ENCODE data around the gene OR52I1. TPM values are rescaled to one million over a fixed set of nuclear protein-coding genes. Genes with fewer than 3 reads are reported as not detected.

OR52I1 gene
- total RNA-seq, 1 experiment from 2014 or later: not detected

DNA sequence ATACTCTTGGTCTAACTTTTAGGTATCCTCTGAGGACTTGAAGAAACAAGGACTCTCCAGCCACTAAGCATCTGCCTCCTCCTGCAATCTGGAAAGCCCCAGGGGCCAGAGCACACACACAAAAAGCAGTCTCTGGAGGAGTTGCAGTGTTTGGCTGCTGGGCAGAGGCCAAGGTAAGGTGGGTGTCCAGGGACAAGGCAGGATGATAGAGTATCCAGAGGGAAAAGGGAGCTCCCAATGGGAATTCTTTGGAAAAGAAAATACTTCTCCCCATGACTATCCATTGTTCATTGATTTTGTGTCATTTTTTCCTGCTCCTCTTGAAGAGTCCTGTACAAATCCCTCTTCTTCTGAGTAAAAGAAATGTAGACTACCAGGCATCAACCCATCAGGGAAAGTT is 12.4 kb upstream of the OR52I1 start, which contains the start of gene OR52I2:
TSS of gene OR52I2 (plus strand) at position 301 of the 400 bp plus-strand sequence.
- Histone ChIP-seq H3K36me3 (no peaks in the 10 kb centered on the region), H3K4me3 (no peak within 1 kb of the TSS), H3K27ac (no peak within 1 kb of the TSS), H3K27me3 (replicated peaks) (peaks cover 52% of the 10 kb centered on the region), H3K9me3 (replicated peaks) (no peaks in the 10 kb centered on the region), H3K4me1 (replicated peaks) (no peaks in the 10 kb centered on the region)
- DNase-seq (ENCODE audit: low read depth in 1 of 2, low spot score in 2 of 2): no peak

DNA sequence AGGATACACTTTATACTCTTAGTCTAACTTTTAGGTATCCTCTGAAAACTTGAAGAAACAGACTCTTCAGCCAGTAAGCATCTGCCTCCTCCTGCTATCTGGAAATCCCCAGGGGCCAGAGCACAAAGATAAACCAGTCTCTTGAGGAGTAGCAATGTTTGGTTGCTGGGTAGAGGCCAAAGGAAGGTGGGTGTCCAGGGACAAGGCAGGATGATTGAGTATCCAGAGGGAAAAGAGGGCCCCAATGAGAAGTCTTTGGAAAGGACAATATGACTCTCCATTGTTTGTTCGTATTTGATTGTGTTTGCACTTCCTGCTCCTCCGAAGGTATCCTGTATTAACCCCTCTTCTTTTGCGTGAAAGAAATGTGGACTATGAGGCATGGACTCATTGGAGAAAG is 4.8 kb upstream of the OR52I1 start:
- Histone ChIP-seq H3K9me3 (replicated peaks) (no peaks in the 10 kb centered on the region), H3K27me3 (replicated peaks) (peaks cover 27% of the 10 kb centered on the region), H3K36me3 (no peaks in the 10 kb centered on the region), H3K4me1 (replicated peaks) (no peaks in the 10 kb centered on the region), H3K4me3 (no peak overlapping the region), H3K27ac (no peak overlapping the region)
- DNase-seq (ENCODE audit: low read depth in 1 of 2, low spot score in 2 of 2): no peak

DNA sequence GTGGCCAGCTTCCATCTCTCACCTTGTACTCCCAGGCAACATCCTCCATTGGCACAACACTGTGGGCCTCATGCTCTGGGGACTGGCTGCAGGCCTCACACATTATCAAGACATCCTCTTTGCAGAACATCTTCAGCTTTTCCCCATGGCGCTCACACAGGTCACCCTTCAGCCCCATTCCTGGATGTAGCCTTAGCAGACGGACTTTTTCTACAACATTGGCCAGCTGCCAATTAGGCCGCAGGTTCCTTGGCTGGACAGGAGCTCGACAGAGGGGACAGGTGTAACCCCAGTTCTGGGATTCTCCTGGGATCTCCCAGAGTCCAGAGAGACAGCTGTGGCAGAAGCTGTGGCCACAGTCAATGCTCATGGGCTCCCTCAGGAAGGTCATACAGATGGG is 11.2 kb downstream of the OR52I1 start:
- Histone ChIP-seq H3K27me3 (replicated peaks) (no peaks in the 10 kb centered on the region), H3K27ac (no peak overlapping the region), H3K4me1 (replicated peaks) (peaks cover 10% of the 10 kb centered on the region), H3K36me3 (peaks cover 48% of the 10 kb centered on the region), H3K4me3 (no peak overlapping the region), H3K9me3 (replicated peaks) (no peaks in the 10 kb centered on the region)
- no peak for DNase-seq (ENCODE audit: low read depth in 1 of 2, low spot score in 2 of 2)

DNA sequence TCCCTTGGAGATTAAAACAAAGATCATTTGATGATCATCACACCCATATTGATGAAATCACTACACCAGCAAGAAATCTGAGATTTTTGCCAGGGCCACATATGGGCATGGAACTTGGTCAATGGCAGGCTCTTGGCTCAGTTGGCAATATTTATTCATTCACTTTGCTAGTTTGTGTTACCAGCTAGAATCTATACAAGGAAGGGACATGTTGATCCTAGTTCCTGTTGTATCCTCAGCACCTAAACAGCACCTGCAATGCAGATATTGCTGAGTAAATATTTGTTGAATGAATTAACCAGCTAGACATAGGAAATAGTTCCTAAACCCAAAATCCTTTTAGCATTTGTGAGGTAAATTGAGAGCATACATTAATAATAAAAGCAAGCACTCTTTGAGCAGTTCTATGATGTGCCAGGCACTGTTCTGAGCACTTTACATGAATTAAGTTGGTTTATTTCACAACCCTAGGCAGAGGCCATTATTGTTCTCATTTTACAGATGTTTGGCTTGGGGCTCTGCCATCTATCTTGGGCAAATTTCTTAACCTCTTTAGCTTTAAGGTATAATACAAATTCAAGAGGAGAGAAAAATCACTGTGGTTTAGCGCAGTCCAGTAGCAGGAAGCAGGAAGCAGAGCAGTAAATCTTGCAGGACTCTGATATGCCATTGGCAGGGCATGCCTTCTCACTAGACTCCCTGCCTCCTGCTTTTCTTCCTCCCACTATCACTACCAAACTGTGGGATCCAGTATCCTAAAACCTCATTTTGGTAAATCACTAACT is 12.6 kb downstream of the OR52I1 start:
- no peak overlapping the region for H3K4me3 ChIP-seq
- no peak for DNase-seq (ENCODE audit: low read depth in 1 of 2, low spot score in 2 of 2)

DNA sequence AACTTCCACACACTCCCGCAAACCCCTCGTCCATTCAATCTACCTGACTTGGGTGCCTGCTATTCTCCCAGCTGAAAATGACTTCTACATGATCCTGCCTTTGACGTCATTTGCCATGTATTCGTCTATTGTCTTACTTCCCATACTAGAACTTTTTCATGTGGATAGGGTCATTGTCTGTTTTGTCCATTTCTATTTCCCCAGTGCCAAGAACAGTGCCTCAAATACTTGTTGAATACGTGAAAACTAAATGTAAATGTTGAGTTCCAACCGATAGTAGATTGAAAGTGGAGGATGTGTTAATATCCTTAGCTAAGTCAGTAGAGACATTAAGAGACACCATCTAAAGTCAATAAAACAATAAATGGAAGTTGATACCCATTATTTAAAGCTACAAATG is 13.3 kb downstream of the OR52I1 start:
- H3K36me3 ChIP-seq: peaks cover 28% of the 10 kb centered on the region
- no peaks in the 10 kb centered on the region for H3K9me3 ChIP-seq (replicated peaks)
- H3K4me3 ChIP-seq: peak overlapping the region; percentile 54
- no peaks in the 10 kb centered on the region for H3K27me3 ChIP-seq (replicated peaks)
- H3K27ac ChIP-seq: peak overlapping the region; percentile 66; the same call in 1 of the 2 replicates
- H3K4me1 ChIP-seq (replicated peaks): peaks cover 10% of the 10 kb centered on the region
- DNase-seq (ENCODE audit: low read depth in 1 of 2, low spot score in 2 of 2): peak in 1 of 2 experiments; percentile 31

More for the DNA sequence above, 12.6 kb downstream of the OR52I1 start:
- H3K27me3 ChIP-seq (replicated peaks): no peaks in the 10 kb centered on the region
- H3K9me3 ChIP-seq (replicated peaks): no peaks in the 10 kb centered on the region
- no peak overlapping the region for H3K27ac ChIP-seq
- peaks cover 34% of the 10 kb centered on the region for H3K36me3 ChIP-seq
- H3K4me1 ChIP-seq (replicated peaks): peaks cover 10% of the 10 kb centered on the region

DNA sequence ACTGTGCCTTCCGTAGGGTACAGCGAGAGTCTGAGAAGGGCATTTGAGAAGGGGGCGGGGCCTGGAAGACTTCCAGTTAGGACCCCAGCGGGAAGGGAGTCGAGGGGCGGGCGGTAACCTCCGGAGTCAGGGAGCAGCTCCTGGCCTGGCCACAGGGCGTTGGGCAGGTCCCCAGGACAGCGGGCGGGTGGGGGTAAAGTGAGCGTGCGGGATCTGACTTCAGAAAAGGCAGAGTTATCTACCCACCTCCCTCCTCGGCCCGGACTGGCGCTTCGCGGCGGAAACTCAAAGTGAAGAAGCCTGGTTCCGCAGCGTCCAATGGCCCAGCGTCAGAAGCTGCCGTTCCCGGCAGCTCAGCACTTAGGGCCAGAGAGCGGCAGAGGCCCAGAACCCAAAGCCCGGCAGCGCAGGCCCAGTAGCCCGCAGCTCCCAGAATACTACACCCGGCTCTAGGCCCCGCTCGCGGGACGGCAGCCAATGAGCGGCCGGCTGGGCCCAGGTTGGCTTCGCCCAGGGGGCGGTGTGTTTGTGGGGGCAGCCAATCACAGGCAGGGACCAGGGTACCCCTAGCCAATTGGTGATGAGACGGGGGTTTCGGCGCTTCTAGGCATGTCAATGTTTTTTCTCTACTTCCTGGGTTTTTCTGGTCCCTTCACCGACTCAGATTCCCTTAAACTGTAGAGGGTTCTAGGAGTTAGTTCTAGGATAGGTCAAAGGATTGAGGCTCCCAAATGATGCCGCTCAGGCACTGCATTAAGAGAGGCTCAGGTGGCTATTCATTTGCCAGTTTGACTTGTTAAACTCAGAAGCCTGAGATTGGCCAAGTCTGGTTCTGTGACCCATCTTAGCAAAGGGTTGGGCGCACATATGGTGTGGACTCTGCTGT is 14.2 kb downstream of the OR52I1 start, which contains the start of gene TRIM68:
TSS of gene TRIM68 (minus strand) at position 451 of the 886 bp plus-strand sequence. CDS start 2,727 bp downstream, outside the sequence.
- H3K9me3 ChIP-seq (replicated peaks): no peaks in the 10 kb centered on the region
- H3K27ac ChIP-seq: peak within 1 kb of the TSS; percentile 66
- peaks cover 20% of the 10 kb centered on the region; the same call in 1 of the 2 replicates for H3K36me3 ChIP-seq
- peak; percentile 96 to 99 for DNase-seq (ENCODE audit: low read depth in 1 of 2, low spot score in 2 of 2)
- peaks cover 10% of the 10 kb centered on the region for H3K4me1 ChIP-seq (replicated peaks)
- H3K27me3 ChIP-seq (replicated peaks): no peaks in the 10 kb centered on the region
- H3K4me3 ChIP-seq: peak within 1 kb of the TSS; percentile 54

DNA sequence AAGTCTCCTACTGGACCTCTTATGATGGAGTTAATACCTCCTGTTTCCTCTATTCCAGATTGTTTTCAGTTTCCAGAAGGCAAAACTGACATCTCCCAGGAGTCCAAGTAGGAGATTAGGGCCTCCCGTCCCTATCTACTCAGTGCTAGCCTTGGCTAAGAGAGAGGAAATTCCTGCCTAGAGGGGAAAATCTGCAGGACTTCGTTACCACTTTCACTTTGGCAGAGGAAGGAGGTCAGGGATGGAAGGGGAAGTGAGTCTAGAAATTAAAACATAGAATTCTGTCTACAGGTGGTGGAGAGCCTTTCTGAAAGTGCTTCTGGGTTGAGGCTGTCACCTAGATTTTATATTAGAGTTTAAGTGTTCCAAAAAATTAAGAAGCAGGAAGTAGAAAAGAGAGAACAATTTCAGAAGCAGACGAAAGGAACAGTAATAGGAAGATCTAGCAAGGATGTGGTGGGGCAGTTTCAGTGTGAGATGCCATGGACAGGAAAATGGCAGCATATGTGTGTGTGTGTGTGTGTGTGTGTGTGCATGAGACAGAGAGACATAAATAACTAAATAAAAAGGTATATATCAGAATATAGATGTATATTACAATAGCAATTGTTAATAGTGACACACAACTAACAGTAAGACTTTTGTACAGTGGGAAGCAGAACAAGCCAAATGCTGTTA is 16.6 kb downstream of the OR52I1 start:
- no peak for DNase-seq (ENCODE audit: low read depth in 1 of 2, low spot score in 2 of 2)
- no peaks in the 10 kb centered on the region for H3K9me3 ChIP-seq (replicated peaks)
- H3K27me3 ChIP-seq (replicated peaks): no peaks in the 10 kb centered on the region; the same call in 1 of the 2 replicates
- no peak overlapping the region for H3K4me3 ChIP-seq
- no peaks in the 10 kb centered on the region for H3K36me3 ChIP-seq
- peaks cover 10% of the 10 kb centered on the region for H3K4me1 ChIP-seq (replicated peaks)
- H3K27ac ChIP-seq: no peak overlapping the region

DNA sequence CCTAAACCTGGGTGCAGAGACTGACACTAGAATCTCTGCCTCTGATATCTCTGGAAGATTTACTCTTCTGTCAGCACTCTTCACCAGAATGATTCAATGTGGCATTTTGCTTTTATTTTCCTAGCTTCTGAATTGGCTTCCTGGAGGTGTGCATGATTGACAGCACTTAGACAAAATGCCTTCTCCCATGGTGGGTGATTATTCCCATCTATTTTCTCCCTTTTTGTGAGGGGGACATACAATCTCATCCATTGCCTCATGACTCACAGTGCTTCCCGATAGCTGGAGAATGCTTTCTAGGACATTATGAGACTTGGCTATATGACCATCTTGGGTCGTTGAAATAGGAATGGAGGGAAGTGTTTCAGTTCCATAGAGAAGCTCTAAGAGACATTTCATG is 18.1 kb downstream of the OR52I1 start:
- Histone ChIP-seq H3K4me1 (replicated peaks) (peaks cover 8% of the 10 kb centered on the region), H3K27me3 (replicated peaks) (no peaks in the 10 kb centered on the region; the same call in 1 of the 2 replicates), H3K9me3 (replicated peaks) (no peaks in the 10 kb centered on the region), H3K4me3 (no peak overlapping the region), H3K36me3 (no peaks in the 10 kb centered on the region), H3K27ac (no peak overlapping the region)
- no peak for DNase-seq (ENCODE audit: low read depth in 1 of 2, low spot score in 2 of 2)

DNA sequence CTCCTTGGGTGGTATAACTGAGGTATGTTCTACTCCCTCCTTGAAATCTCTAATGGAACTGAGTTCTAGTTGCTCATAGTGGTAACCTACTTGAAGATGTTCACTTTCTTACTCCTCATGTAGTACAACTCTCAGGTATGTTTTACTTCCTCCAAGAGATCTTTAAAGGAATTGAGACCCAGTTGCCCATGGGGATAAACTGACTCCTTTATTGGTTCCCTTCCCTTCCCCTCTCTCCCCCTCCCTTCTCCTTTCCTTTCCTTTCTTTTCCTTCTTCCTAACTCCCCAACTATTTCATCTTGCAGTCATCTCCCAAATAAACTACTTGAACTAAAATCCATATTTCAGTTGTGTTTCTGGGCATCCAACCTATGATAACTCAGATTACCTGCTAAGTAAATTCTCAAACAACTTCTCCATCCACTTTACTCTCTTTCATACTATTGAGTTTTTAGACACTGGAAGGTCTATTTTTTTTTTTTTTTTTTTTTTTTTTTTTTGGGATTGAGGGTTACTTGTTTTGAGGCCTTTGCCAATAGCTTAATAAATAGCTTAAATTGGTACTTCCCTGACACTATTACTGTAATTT is 22.1 kb downstream of the OR52I1 start:
- H3K27ac ChIP-seq: no peak overlapping the region
- H3K4me3 ChIP-seq: no peak overlapping the region
- no peak for DNase-seq (ENCODE audit: low read depth in 1 of 2, low spot score in 2 of 2)
- peaks cover 6% of the 10 kb centered on the region; the same call in 1 of the 2 replicates for H3K27me3 ChIP-seq (replicated peaks)
- 0 out of 2 replicates have a peak, but pooled peaks cover 2% of the 10 kb centered on the region for H3K9me3 ChIP-seq (replicated peaks)
- H3K4me1 ChIP-seq (replicated peaks): no peaks in the 10 kb centered on the region
- H3K36me3 ChIP-seq: no peaks in the 10 kb centered on the region

DNA sequence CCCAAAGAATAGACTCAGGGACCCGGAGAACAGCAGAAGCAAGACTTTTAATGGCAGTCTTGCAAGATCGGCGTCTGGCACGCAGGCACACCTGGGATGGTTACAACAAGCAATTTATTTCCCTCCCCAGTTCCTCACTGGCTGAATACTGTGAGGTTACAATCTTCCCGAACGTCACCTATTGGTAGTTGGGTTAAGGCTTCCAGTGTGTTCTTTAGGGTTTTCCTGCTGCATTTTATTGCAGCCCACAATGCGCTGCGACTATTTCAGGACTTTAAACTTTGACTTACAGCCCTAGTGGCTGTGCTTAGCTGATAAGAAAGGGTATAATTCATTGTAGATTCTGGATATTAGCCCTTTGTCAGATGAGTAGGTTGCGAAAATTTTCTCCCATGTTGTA is 25.7 kb downstream of the OR52I1 start:
- Histone ChIP-seq H3K27ac (no peak overlapping the region), H3K4me3 (no peak overlapping the region), H3K36me3 (no peaks in the 10 kb centered on the region), H3K9me3 (replicated peaks) (0 out of 2 replicates have a peak, but pooled peaks cover 2% of the 10 kb centered on the region), H3K27me3 (replicated peaks) (peaks cover 17% of the 10 kb centered on the region), H3K4me1 (replicated peaks) (no peaks in the 10 kb centered on the region)
- DNase-seq (ENCODE audit: low read depth in 1 of 2, low spot score in 2 of 2): no peak

DNA sequence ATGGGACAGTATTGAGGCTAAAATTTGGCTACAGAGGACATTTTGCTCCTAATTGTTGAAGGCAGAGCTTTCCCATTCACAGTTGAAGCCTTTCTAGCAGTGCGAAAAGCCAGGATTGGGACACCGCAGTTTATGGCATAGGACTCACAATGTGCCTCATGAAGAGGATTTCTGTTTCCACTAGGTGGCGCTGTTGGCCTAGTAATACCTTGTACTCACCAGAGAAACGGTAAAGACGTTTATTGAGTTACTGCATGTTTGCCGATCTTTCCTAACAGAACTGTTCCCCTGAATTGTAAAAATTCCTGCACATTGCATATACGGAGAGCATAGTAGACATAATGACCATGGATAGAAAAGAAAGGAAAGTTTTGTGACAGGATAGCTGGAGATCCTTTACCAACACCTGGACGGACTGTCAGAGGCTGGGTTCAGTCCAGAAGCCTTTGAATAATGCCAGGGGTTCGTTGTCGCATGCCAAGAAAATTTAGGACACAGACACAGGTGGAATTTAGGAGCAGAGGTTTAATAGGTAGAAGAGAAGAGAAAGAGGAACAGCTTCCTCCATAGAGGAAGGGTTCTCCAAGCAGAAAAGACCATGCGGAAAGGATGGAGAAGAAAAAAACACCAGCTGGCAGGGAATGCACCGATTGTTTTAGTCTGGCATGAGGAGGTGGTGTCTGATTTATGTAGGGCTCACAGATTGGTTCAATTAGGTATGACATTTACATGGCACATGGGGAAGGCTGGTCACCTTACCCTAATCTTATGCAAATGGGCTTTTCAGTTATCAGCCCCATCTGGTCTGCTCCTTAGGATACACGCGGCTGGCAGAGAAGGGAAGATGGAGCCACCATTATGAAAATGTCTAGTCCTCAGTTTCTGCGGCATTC is 32.6 kb downstream of the OR52I1 start:
- Histone ChIP-seq H3K27me3 (replicated peaks) (peaks cover 26% of the 10 kb centered on the region), H3K9me3 (replicated peaks) (peaks cover 5% of the 10 kb centered on the region; the same call in 1 of the 2 replicates), H3K4me3 (no peak overlapping the region), H3K4me1 (replicated peaks) (no peaks in the 10 kb centered on the region), H3K36me3 (no peaks in the 10 kb centered on the region), H3K27ac (no peak overlapping the region)
- peak; percentile 46 to 82 for DNase-seq (ENCODE audit: low read depth in 1 of 2, low spot score in 2 of 2)

DNA sequence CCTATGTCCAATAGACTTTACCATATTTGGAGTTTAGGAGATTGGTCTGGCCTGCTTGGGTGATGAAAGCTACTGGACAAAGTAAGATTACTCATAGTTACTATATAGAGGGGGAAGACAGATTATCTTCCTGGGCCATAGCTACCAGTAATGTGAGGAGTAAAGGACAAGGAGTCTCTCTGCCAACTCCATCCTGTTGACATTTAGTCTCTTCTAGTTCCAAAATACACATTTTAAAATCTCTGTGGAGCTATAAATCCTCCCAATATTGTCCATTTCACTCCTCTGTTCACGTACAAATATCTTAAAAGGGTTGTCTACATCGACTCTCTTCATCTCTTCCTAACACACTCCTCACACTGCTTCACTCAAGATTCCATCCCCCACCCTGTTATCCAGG is 42.3 kb downstream of the OR52I1 start:
- H3K9me3 ChIP-seq (replicated peaks): no peaks in the 10 kb centered on the region
- H3K4me1 ChIP-seq (replicated peaks): peaks cover 4% of the 10 kb centered on the region; the same call in 1 of the 2 replicates
- no peak for DNase-seq (ENCODE audit: low read depth in 1 of 2, low spot score in 2 of 2)
- H3K27ac ChIP-seq: no peak overlapping the region
- H3K4me3 ChIP-seq: no peak overlapping the region
- no peaks in the 10 kb centered on the region; the same call in none of the 2 replicates for H3K27me3 ChIP-seq (replicated peaks)
- H3K36me3 ChIP-seq: no peaks in the 10 kb centered on the region

Data from SJSA1 (cell line).